Measurements from ENCODE around the gene REXO4.
A peak's percentile ranks its signal among the peaks of the same experiment; 100 is the strongest.

Gene REXO4

DNA sequence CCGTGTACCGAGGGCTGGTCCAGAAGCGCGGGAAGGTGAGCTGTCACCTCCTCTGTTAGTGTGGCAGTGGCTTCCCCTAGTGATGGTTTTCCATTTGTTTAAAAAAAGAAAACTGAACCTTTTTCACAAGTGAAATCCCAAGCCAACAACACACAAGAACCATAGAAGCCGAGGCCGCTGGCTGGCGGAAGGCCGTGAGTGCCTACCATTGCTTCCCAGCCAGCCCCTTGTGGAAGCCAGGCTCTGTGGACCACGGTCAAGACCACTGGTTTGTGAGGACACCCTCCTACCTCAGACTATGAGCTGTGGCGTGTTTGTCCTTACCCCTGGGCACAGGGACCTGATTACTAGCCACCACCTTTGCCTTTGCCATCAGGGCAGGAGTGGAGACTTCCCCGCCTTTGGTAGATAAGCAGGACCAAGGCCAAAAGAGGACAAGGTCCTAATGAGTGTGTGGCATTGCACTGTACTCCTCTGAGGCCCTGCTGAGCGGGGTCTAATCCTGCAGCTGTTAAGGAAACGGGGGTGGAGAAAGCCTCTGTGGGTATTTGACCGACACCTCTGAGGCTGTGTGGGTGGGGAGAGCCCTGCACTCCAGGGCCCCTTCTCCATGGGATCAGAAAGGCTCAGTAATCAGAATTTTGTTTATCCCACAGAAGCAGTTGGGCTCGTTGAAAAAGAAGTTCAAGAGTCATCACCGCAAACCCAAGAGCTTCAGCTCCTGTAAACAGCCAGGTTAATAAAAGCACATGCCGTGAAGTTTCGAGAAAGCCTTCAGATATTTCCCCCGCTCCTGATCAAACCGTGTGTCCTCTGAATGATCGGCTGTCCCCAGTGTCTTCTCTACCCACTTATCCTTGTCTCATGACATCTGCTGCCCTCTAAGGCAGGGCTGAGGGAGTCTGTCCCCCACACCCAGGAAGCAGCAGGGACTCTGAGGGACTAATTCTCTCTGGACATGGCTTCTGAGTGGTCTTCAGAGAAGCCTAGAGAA lies 57.1 kb downstream of the REXO4 start:
- H3K4me3 ChIP-seq (ENCODE audit: low read depth, low read length) = no peak overlapping the region

GRCh38 chr9:133359399-133360175 lies 58.2 kb downstream of the REXO4 start:
- no peak overlapping the region for H3K4me3 ChIP-seq (ENCODE audit: low read depth, low read length)
- no peak for TF ChIP-seq CTCF (IDR thresholded peaks at IDR 0.05; ENCODE audit: low read depth, low read length)

More for the DNA sequence above, 57.1 kb downstream of the REXO4 start:
- no peak for TF ChIP-seq CTCF (IDR thresholded peaks at IDR 0.05; ENCODE audit: low read depth, low read length)

DNA sequence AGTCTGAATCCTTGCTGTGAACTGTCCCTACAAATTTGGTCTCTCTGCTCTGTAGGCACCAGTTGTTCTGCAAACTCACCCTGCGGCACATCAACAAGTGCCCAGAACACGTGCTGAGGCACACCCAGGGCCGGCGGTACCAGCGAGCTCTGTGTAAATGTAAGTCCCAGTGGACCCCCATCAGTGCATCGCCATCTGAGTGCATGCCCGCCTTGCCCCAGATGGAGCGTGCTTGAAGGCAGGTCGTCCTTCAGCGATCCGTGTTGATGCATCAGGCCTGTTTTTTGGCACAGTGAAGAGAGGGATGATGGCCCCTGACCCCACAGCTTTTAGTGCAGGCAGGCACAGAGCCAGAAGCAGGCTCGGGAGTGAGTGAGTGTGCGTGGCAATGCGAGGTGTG lies 60.2 kb downstream of the REXO4 start:
- no peak overlapping the region for H3K4me3 ChIP-seq (ENCODE audit: low read depth, low read length)
- TF ChIP-seq CTCF (IDR thresholded peaks at IDR 0.05; ENCODE audit: low read depth, low read length) = no peak

DNA sequence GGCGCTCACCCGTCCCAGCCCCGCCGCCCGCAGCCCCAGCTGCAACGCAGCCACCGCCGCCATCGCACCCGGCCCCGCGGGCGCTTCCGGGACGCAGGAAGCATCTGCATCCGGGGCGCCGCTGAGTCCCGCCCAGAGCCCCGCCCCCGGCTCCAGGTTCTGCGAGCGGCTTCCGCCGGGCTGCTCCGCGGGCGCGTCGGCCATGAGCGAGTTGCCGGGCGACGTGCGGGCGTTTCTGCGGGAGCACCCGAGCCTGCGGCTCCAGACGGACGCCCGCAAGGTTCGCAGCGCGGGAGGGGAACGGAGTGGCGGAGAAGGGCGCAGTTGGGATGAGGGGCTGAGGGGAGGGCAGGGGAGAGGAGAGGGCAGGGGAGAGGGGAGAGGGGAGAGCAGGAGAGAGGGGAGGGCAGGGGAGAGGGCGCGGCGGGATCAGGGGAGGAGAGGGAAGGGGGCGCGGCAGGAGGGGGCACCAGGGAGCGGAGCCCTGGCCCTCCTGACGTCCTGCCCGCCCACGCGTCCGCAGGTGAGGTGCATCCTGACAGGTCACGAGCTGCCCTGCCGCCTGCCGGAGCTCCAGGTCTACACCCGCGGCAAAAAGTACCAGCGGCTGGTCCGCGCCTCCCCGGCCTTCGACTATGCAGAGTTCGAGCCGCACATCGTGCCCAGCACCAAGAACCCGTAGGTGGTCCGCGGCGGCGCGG lies 61.3 kb downstream of the REXO4 start, which contains the start of the genes SURF1 and SURF2:
Gene SURF1, minus strand, starts transcription at position 97 of the 701 bp plus-strand sequence. Its CDS starts 34 bp downstream, at position 63.
Gene SURF2, plus strand, starts transcription at position 160 of the 701 bp plus-strand sequence. Its CDS starts 43 bp downstream, at position 203.
- no peak for TF ChIP-seq CTCF (IDR thresholded peaks at IDR 0.05; ENCODE audit: low read depth, low read length)
- peak within 1 kb of the TSS; percentile 84 for H3K4me3 ChIP-seq (ENCODE audit: low read depth, low read length)
